DMS79 (cell line): ENCODE data around the gene ROBO3.
A peak's percentile ranks its signal among the peaks of the same experiment; 100 is the strongest.

ENCODE experiments used
- DNase-seq: peaks from one replicate; lab custom pipeline; 2025; lab: John Stamatoyannopoulos, UW

Gene ROBO3

DNA sequence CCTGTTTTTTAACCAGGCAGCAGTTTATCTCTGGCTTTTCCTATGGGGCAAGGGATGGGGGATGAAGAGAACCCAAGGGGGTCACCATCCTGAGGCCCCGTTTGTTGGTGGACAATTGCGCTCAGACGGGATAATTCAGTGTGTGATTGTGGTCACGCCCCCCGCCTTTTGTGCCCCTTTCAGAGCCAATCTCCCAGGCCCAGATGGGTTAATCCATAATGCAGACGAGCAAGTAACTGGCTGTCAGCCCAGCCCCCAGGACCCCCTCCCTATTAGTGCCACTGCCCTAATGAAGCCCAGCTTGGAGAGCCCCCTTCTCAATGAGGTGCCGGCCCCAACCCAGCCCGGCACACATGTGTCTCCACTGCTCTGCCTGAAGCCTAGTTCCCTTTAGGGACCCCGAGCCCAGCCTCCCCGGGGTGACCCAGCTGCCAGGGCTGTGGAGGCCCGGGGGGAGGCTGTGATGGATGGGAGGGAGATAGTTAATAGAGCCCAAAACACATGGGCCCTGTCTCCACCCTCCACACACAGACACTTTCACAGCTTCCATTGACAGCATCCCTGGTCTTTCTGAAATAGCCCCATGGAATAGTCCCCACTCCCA is 19.1 kb upstream of the ROBO3 start:
- no peak for DNase-seq

- no peak for DNase-seq
Measured at GRCh38 chr11:124859171-124859570, 6.1 kb upstream of the ROBO3 start.

GRCh38 chr11:124861670-124862069 is 3.6 kb upstream of the ROBO3 start:
- no peak for DNase-seq

- DNase-seq: no peak
Measured at GRCh38 chr11:124863137-124863825, 2.0 kb upstream of the ROBO3 start.

- no peak for DNase-seq
Measured at GRCh38 chr11:124863826-124864165, 1.4 kb upstream of the ROBO3 start.

DNA sequence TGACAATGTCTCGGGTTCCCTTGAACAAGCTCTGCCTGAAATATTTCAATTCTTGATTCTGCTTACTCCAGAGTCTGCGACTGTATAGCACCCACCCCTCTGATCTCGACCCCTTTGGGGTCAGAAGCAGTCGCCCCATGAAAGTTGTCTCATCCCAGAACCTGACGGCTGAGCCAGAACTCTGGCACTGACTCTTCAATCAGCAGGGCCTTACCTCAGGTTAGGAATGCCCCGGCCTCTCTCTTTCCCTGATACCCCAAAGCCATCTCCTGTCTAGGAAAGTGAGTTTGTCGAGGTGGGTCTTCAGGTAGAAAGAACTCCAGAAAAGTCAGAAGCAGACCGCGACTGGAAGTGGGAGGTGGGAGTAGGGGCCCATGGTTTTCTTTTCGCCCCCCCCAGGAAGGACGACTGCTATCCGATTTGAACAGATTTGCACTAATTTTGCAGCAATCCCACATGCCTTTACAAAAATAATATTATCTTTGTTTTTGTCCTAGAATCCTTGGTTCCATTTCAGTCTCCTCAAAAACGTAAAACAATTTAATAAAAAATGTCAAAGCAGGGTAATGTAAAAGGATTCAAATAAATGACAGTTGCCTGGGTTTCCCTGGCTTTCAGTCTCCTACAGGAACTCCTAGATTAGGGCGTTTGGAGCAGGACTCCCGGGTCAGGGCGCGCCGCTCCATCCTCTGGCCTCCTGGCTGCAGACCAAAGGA is 898 bp upstream of the ROBO3 start:
- no peak for DNase-seq

GRCh38 chr11:124864892-124865180 is 396 bp upstream of the ROBO3 start:
- no peak for DNase-seq

DNA sequence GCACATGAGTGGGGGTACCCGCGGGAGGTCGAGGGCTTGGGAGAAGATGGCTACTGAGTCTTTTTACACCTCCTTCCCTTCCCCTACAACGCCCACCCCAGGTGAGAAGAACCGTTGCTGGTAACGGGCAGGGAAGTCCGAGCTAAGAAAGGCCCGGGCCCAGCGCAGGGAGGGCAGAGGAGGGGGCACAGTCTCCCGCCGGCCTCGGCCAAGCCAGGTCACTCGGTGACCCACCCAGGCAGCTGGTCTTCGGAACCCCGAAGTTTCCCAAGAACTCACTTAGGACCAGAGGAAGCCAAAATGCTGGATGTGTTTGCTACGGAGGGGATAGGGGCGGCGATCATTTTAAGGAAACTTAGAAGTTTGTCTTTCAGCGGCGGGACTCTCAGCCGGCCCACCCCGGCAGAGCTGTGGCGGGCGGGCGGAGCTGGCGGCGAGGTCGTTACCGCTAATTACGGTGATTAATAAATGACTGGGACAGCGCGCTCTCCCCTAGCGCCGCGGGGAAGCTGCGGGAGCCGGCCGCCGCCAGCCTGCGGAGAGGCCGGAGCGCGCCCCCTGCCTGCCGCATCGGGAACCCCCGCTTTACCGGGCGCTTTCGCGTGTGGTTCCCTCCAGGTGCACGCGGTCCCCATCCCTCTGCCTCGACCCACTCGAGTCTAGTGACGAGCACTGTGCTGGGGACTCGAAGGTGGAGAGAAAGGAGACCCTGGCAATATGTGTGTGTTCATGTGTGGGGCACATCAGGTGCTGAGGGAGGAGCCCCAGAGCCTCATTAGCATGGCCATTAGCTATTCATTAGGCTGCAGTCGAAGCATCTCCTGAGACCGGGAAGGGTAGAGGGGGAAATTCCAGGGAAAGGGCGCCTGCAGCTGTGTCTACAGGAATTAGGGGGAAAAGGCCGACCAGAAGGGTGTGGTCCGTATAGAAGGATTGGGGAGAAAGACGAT is 945 bp downstream of the ROBO3 start:
- DNase-seq: no peak

DNA sequence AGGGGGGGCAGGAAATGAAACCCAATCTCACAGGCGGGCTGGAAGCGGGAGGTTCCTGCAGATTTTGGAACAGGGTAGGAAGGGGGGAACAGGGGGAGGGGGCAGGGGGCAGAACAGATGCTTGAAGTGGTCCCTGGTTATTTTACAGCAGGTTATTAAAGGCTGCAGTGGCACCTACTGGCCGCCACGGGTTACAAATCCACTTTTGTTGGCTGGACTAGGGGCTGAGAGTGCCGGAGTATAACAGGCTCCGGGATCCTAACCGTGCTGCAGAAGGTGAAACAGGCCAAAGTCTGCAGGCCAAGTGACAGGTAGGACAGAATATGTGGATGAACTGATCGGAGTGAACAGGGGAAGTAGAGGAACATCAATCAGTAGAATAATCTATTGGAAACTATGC is 2.5 kb downstream of the ROBO3 start:
- DNase-seq: no peak

GRCh38 chr11:124868331-124869274 is 3.4 kb downstream of the ROBO3 start:
- no peak for DNase-seq

DNA sequence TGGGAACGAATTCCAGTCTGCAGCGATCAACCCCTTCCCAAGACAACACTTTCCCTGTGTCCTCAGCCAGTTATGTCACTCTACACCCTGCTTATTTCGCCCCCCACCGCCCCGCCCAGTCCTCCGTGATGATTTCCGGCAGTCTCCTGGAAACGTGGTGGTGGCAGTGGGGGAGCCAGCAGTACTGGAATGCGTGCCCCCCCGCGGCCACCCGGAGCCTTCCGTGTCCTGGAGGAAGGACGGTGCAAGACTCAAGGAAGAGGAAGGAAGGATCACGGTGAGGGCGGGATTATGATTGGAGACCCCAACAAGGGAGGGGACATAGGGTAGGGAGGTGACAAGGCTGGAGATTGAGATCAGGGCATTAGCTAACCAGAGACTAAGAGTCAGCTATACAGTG is 4.1 kb downstream of the ROBO3 start:
- no peak for DNase-seq

DNA sequence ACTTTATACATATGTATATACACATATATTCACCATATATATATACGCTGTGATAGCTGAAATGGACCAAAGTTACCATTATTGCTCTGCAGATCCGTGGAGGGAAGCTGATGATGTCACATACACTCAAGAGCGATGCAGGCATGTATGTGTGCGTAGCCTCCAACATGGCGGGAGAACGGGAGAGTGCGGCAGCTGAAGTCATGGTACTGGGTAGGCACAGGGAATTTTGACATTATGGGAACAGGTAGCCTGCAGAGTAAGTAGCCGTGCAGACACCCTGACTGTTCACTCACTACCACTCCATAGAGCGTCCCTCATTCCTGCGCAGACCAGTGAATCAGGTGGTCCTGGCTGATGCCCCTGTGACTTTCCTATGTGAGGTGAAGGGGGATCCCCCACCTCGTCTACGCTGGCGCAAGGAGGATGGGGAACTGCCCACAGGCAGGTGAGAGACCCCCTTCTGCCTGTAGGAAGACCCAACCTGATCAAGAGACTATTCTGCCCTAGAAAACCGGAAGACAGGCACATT is 4.7 kb downstream of the ROBO3 start:
- no peak for DNase-seq

GRCh38 chr11:124870430-124870829 is 5.2 kb downstream of the ROBO3 start:
- no peak for DNase-seq

GRCh38 chr11:124872280-124872679 is 7.0 kb downstream of the ROBO3 start:
- no peak for DNase-seq

GRCh38 chr11:124872741-124873140 is 7.5 kb downstream of the ROBO3 start:
- no peak for DNase-seq

- no peak for DNase-seq
Measured at GRCh38 chr11:124873951-124874350, 8.7 kb downstream of the ROBO3 start.

DNA sequence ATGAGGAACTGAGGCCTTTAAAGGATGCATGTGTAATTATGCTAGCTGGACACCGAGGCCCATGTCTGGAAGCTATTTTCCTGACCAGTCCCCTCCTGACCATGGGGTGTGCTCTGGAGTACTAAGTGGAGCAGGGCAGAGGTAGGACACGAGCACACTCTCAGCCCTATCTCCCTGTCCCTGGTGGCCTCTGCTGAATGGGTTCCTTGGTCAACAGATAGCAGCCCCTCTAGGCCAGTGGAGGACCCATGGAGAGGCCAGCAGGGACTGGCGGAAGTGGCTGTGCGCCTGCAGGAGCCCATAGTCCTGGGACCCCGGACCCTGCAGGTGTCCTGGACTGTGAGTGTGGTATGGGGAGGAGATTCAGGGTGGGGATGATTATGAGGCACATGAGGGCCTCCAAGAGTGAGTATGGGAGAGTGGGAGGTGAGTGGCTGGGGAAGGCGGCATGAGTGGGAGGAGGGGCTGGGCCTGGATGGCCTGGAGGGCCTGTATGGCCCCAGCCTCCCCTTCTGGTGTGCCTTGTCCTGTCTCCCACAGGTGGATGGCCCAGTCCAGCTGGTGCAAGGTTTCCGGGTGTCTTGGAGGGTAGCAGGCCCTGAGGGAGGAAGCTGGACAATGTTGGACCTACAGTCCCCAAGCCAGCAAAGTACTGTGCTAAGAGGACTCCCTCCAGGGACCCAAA is 9.5 kb downstream of the ROBO3 start:
- no peak for DNase-seq

DNA sequence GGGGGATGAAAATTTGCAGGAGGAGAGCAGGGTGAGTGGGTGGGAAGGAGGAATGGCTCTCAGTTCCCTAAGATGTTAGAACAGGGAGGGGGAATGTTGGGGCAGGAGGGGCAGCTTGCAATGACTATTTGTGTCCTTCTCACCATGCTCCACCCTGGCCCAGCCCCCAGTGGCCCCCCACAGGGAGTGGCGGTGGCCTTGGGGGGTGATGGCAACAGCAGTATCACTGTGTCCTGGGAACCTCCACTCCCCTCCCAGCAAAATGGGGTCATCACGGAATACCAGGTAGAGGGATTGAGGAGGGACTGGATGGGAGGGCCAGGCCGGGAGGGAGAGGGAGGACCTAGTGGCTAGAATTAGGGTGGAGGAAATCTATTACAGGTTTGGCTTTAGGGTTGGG is 10.2 kb downstream of the ROBO3 start:
- no peak for DNase-seq

GRCh38 chr11:124875943-124876817 is 10.9 kb downstream of the ROBO3 start:
- peak; percentile 91 for DNase-seq
